Neural cell (in vitro differentiated cells): ENCODE measurements around the gene FAM89A. TPM values are rescaled to one million over a fixed set of nuclear protein-coding genes. Genes with fewer than 3 reads are reported as not detected.
"Not testable (repeated sequence)": the region's sequence is repeated elsewhere in the genome, so short reads cannot be mapped to it uniquely, and the experiment has no call there.

Experiments used
- H2AFZ ChIP-seq: fragments of 200-600, 300-800 bp; sonication (generic), shearing (Covaris generic); 2 replicates; pipeline ENCODE4 v1.6.0; 2014; ENCODE audit warnings: low read depth, mild to moderate bottlenecking, antibody characterized with exemption, low read length, moderate library complexity
- H3F3A ChIP-seq: fragments of 200-600 bp; shearing (Covaris generic); 2 replicates; pipeline ENCODE4 v1.6.1; 2016; ENCODE audit warnings: mild to moderate bottlenecking, moderate library complexity, mixed read lengths, antibody characterized with exemption, low read length; ENCODE audit not compliant: insufficient read depth, poor library complexity, severe bottlenecking
- H3K27ac ChIP-seq: fragments of 200-600, 300-800 bp; sonication (generic), shearing (Covaris generic); 2 replicates; pipeline ENCODE4 v1.5.1; 2014; ENCODE audit warnings: mild to moderate bottlenecking, low read length, moderate library complexity
- H3K27me3 ChIP-seq: fragments of 300-800, 200-600 bp; sonication (generic), shearing (Covaris generic); 2 replicates; pipeline ENCODE4 v1.6.0; 2014; ENCODE audit warnings: mild to moderate bottlenecking, low read depth, low read length, moderate library complexity; ENCODE audit not compliant: insufficient read depth
- H3K36me3 ChIP-seq: fragments of 300-800, 200-600 bp; sonication (generic), shearing (Covaris generic); 2 replicates; pipeline ENCODE4 v1.5.1; 2014; ENCODE audit warnings: mild to moderate bottlenecking, antibody characterized with exemption, low read length, moderate library complexity; ENCODE audit not compliant: insufficient read depth
- H3K4me2 ChIP-seq: fragments of 300-800, 200-600 bp; sonication (generic), shearing (Covaris generic); 2 replicates; pipeline ENCODE4 v1.6.0; 2014; ENCODE audit warnings: mild to moderate bottlenecking, low read length
- H3K4me3 ChIP-seq: fragments of 300-800, 200-600 bp; sonication (generic), shearing (Covaris generic); 2 replicates; pipeline ENCODE4 v1.5.1; 2014; ENCODE audit warnings: mild to moderate bottlenecking, low read length, moderate library complexity
- H3K79me2 ChIP-seq: fragments of 200-600 bp; shearing (Covaris generic); replicated peaks from 2 replicates; pipeline ENCODE4 v1.6.0; 2014; ENCODE audit warnings: mild to moderate bottlenecking, low read length, moderate library complexity; ENCODE audit not compliant: insufficient read depth
- H3K9ac ChIP-seq: fragments of 300-800, 200-600 bp; sonication (generic), shearing (Covaris generic); 2 replicates; pipeline ENCODE4 v1.6.1; 2016; ENCODE audit warnings: mild to moderate bottlenecking, low read length, mixed read lengths
- H3K9me2 ChIP-seq: fragments of 200-600 bp; shearing (Covaris generic); 2 replicates; pipeline ENCODE4 v1.6.1; 2016; ENCODE audit warnings: mild to moderate bottlenecking, low read length, mixed read lengths; ENCODE audit not compliant: insufficient read depth
- H3K9me3 ChIP-seq: fragments of 200-600, 300-800 bp; sonication (generic), shearing (Covaris generic); 2 replicates; pipeline ENCODE4 v1.6.1; 2016; ENCODE audit warnings: mild to moderate bottlenecking, mixed run types, low read length, moderate library complexity, mixed read lengths
- H4K20me1 ChIP-seq: fragments of 200-600 bp; shearing (Covaris generic); 2 replicates; pipeline ENCODE4 v1.6.1; 2016; ENCODE audit warnings: mild to moderate bottlenecking, mixed run types; ENCODE audit not compliant: insufficient read depth
- CTCF ChIP-seq: fragments of 450-650 bp; IDR thresholded peaks from 2 replicates; pipeline ENCODE4 v1.5.1; 2014; ENCODE audit warnings: antibody characterized with exemption, mild to moderate bottlenecking, moderate library complexity; ENCODE audit not compliant: poor library complexity, severe bottlenecking
- EP300 ChIP-seq: fragments of 450-650 bp; conservative IDR thresholded peaks from 2 replicates; pipeline ENCODE4 v1.6.1; 2014; ENCODE audit warnings: antibody characterized with exemption, mild to moderate bottlenecking, moderate library complexity; ENCODE audit not compliant: poor library complexity, severe bottlenecking
- EZH2 ChIP-seq: fragments of 200-600, 300-800 bp; shearing (Covaris generic), sonication (generic); IDR thresholded peaks from 2 replicates; pipeline ENCODE4 v1.6.1; 2014; ENCODE audit warnings: antibody characterized with exemption, low read length, borderline replicate concordance, mild to moderate bottlenecking; ENCODE audit not compliant: insufficient read depth, poor library complexity, severe bottlenecking
- MXI1 ChIP-seq: fragments of 450-650 bp; conservative IDR thresholded peaks from 2 replicates; pipeline ENCODE4 v1.6.1; 2014; ENCODE audit warnings: antibody characterized with exemption, mild to moderate bottlenecking; ENCODE audit not compliant: poor library complexity, severe bottlenecking
- POLR2AphosphoS5 ChIP-seq: IDR thresholded peaks from 2 replicates; pipeline ENCODE4 v1.6.1; 2012
- RAD21 ChIP-seq: fragments of 450-650 bp; conservative IDR thresholded peaks from 2 replicates; pipeline ENCODE4 v1.6.1; 2014; ENCODE audit warnings: antibody characterized with exemption, mild to moderate bottlenecking, moderate library complexity
- SMC3 ChIP-seq: fragments of 450-650 bp; conservative IDR thresholded peaks from 2 replicates; pipeline ENCODE4 v1.6.1; 2014; ENCODE audit warnings: antibody characterized with exemption, mild to moderate bottlenecking, moderate library complexity; ENCODE audit not compliant: poor library complexity
- TAF1 ChIP-seq: IDR thresholded peaks from 2 replicates; pipeline ENCODE4 v1.6.1; 2012; ENCODE audit warnings: low read depth
- polyA plus RNA-seq: library from polyadenylated mRNA; depleted of rRNA; stranded (reverse); fragments of >200 nt; gene quantifications from 2 replicates; pipeline ENCODE4 v1.2.3, GENCODE V29; 2014
- TF ChIP-seq, protein P1 (sequence below): IDR thresholded peaks from 2 replicates; pipeline ENCODE4 v1.6.1; 2012; ENCODE audit warnings: borderline replicate concordance

FAM89A gene
- polyA plus RNA-seq, 1 donor from 2014 or later = 0.20 TPM

GRCh38 chr1:231026576-231026975 is 13.5 kb downstream of the FAM89A start:
- Histone ChIP-seq H3K36me3 (no peaks in the 10 kb centered on the region), H3K9me3 (no peaks in the 10 kb centered on the region), H3K9me2 (no peaks in the 10 kb centered on the region), H3K27ac (no peak overlapping the region), H2AFZ (no peak overlapping the region), H3K4me2 (no peak overlapping the region), H3K27me3 (no peaks in the 10 kb centered on the region), H3F3A (no peaks in the 10 kb centered on the region), H3K4me3 (no peak overlapping the region), H3K79me2 (no peaks in the 10 kb centered on the region), H4K20me1 (no peaks in the 10 kb centered on the region), H3K9ac (no peak overlapping the region)
- TF ChIP-seq EP300 = no peak
- TF ChIP-seq, protein P1, sequence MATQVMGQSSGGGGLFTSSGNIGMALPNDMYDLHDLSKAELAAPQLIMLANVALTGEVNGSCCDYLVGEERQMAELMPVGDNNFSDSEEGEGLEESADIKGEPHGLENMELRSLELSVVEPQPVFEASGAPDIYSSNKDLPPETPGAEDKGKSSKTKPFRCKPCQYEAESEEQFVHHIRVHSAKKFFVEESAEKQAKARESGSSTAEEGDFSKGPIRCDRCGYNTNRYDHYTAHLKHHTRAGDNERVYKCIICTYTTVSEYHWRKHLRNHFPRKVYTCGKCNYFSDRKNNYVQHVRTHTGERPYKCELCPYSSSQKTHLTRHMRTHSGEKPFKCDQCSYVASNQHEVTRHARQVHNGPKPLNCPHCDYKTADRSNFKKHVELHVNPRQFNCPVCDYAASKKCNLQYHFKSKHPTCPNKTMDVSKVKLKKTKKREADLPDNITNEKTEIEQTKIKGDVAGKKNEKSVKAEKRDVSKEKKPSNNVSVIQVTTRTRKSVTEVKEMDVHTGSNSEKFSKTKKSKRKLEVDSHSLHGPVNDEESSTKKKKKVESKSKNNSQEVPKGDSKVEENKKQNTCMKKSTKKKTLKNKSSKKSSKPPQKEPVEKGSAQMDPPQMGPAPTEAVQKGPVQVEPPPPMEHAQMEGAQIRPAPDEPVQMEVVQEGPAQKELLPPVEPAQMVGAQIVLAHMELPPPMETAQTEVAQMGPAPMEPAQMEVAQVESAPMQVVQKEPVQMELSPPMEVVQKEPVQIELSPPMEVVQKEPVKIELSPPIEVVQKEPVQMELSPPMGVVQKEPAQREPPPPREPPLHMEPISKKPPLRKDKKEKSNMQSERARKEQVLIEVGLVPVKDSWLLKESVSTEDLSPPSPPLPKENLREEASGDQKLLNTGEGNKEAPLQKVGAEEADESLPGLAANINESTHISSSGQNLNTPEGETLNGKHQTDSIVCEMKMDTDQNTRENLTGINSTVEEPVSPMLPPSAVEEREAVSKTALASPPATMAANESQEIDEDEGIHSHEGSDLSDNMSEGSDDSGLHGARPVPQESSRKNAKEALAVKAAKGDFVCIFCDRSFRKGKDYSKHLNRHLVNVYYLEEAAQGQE = no peak
- no peak for TF ChIP-seq POLR2AphosphoS5
- TF ChIP-seq RAD21 = no peak
- no peak for TF ChIP-seq MXI1
- TF ChIP-seq TAF1 = no peak
- TF ChIP-seq CTCF = no peak
- no peak for TF ChIP-seq EZH2
- TF ChIP-seq SMC3 = no peak

- Histone ChIP-seq H3K4me2 (no peak overlapping the region), H3K79me2 (no peaks in the 10 kb centered on the region), H3K9me3 (no peaks in the 10 kb centered on the region), H3K4me3 (no peak overlapping the region), H3K9me2 (no peaks in the 10 kb centered on the region), H3K9ac (no peak overlapping the region), H4K20me1 (no peaks in the 10 kb centered on the region), H3K27ac (no peak overlapping the region), H3K27me3 (no peaks in the 10 kb centered on the region), H2AFZ (no peak overlapping the region), H3K36me3 (no peaks in the 10 kb centered on the region), H3F3A (no peaks in the 10 kb centered on the region)
- TF ChIP-seq EP300 (no peak), TAF1 (no peak), CTCF (no peak), MXI1 (no peak), POLR2AphosphoS5 (no peak), EZH2 (no peak)
- TF ChIP-seq, protein P1 = no peak
These were observed 16.9 kb downstream of the FAM89A start for GRCh38 chr1:231023150-231023549.

DNA sequence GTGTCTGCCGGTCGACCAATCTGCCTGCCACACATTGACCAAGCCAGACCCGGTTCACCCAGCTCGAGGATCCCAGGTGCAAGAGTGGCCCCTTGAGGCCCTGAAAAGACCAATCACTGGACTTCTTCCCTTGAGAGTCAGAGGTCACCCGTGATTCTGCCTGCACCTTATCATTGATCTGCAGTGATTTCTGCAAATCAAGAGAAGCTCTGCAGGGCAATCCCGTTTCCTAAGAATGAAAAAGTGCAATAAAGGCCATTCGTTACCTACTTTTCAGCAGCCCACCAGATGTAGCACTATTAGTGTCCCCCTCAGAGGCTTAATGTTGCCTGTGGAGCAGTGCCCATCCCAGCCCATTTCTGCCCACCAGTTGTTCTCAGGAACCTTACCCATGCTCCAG is 17.5 kb downstream of the FAM89A start:
- H3K9me2 ChIP-seq, H3K36me3 ChIP-seq, H3K4me2 ChIP-seq, H3K79me2 ChIP-seq, H3F3A ChIP-seq, H3K9me3 ChIP-seq, H3K9ac ChIP-seq, H3K27me3 ChIP-seq, H2AFZ ChIP-seq, H3K27ac ChIP-seq, H3K4me3 ChIP-seq, H4K20me1 ChIP-seq: not testable (repeated sequence)
